GM23248 (cell line): ENCODE measurements around the gene SGK1.

ENCODE experiments used
- EZH2 ChIP-seq: fragments of 200-600 bp; sonication (generic); IDR thresholded peaks from 2 replicates; pipeline ENCODE4 v1.6.1; 2018; ENCODE audit warnings: antibody characterized with exemption, mild to moderate bottlenecking; ENCODE audit not compliant: insufficient read depth, poor library complexity, severe bottlenecking
- EZH2phosphoT487 ChIP-seq: fragments of 200-600 bp; sonication (generic); IDR thresholded peaks from 2 replicates; pipeline ENCODE4 v1.6.1; 2018; ENCODE audit warnings: antibody characterized with exemption, moderate library complexity, mild to moderate bottlenecking, low read depth; ENCODE audit not compliant: insufficient read depth

DNA sequence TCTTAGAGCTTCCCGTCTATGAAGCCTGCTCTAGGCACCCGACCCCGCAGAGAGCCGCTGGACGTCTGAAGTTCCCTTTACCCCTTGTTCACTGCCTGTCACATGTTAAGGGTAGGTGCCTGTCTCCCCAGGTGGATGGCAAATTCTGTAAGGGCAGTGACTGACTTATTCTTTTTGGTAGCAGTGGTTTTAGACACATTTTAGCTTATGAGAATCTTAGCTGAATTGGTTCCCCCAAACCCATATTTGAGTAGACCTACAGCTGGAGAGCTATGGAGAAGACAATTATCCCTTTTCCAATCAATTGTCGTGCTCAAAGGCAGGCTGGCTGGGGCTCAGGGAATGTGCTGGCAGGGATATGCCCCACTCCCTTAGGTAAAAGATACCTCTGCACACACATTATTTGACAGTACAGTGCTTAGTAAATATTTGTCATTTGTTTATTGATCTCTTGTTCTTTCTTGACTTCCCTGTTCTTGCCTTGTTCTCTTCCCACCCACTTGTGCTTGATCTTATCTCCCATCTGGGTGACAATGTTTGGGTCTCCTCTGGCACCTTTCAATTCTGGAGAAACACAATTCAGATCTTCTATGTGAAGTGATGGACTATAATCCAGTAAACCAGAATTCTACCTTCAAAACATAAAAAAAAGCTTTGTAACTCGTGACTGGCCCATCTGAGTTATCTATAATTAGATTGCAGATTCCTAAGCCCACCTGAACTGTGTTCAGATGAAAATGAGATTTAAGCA lies 151.2 kb downstream of the SGK1 start:
- TF ChIP-seq EZH2 (no peak), EZH2phosphoT487 (no peak)
